Sciatic nerve (tissue), 2 donors: Measurements from ENCODE around the gene EFCC1. TPM values are rescaled to one million over a fixed set of nuclear protein-coding genes. Genes with fewer than 3 reads are reported as not detected.

Experiments used
- ATAC-seq: fragments of 200-7000 bp; cut with Tn5 transposase; one replicate; pipeline ENCODE4 v1.9.1; 2020; ENCODE audit warnings: mild to moderate bottlenecking, moderate library complexity
- DNase-seq: peaks from one replicate; pipeline ENCODE4 v3.0.0-alpha.2; 2020; ENCODE audit warnings: low spot score
- intact Hi-C: fragments of 100-400 bp; cut with DNase I; formaldehyde crosslinking; loops from one replicate; pipeline ENCODE4 v1.14.2; 2022
- total RNA-seq: library from RNA; stranded (reverse); fragmentation: NEBNext Ultra II Directional; extraction: Animal tissue kit (Norgen Biotek cat#: 25700); gene quantifications from one replicate; pipeline ENCODE4 v1.2.1, GENCODE V29; 2021
- donor health status: DM: no; HTN: no; CAD: no.
- donor health status: DM: no; HTN: no; CAD: no.

The EFCC1 gene
- total RNA-seq, 1 donor from 2014 or later, result 1.6 TPM

- DNase-seq (no peak), ATAC-seq (no peak)
- intact Hi-C loops, result no loop called here
Observed at GRCh38 chr3:129007792-129008191, 6.7 kb downstream of the EFCC1 start.

- intact Hi-C loops, result no loop called here
- ATAC-seq (no peak), DNase-seq (no peak)
Observed at GRCh38 chr3:129009266-129009665, 8.2 kb downstream of the EFCC1 start.

GRCh38 chr3:129010310-129010956, 9.3 kb downstream of the EFCC1 start:
- no peak for ATAC-seq
- intact Hi-C loops, result no loop called here
- no peak for DNase-seq

GRCh38 chr3:129013491-129013891, 12.4 kb downstream of the EFCC1 start:
- ATAC-seq (no peak), DNase-seq (no peak)
- intact Hi-C loops, result no loop called here

- intact Hi-C loops, result no loop called here
- peak; percentile 44 for ATAC-seq
Observed at GRCh38 chr3:129014148-129014547, 13.0 kb downstream of the EFCC1 start.

GRCh38 chr3:129014793-129015345, 13.8 kb downstream of the EFCC1 start:
- intact Hi-C loops, result no loop called here
- ATAC-seq (no peak), DNase-seq (no peak)

More at GRCh38 chr3:129014148-129014547, 13.0 kb downstream of the EFCC1 start:
- no peak for DNase-seq

- ATAC-seq, result peak; percentile 57
- intact Hi-C loops, result no loop called here
- DNase-seq, result no peak
Observed at GRCh38 chr3:129015388-129016105, 14.4 kb downstream of the EFCC1 start.

GRCh38 chr3:129016356-129016719, 15.2 kb downstream of the EFCC1 start:
- intact Hi-C loops, result no loop called here
- DNase-seq (no peak), ATAC-seq (no peak)

- ATAC-seq, result no peak
- intact Hi-C loops, result no loop called here
- DNase-seq, result no peak
Observed at GRCh38 chr3:129016720-129017483, 15.8 kb downstream of the EFCC1 start.

- intact Hi-C loops, result no loop called here
- no peak for ATAC-seq
- no peak for DNase-seq
Observed at GRCh38 chr3:129017484-129017899, 16.4 kb downstream of the EFCC1 start.

GRCh38 chr3:129018271-129018670, 17.2 kb downstream of the EFCC1 start:
- no peak for DNase-seq
- ATAC-seq, result no peak

GRCh38 chr3:129018751-129019150, 17.6 kb downstream of the EFCC1 start:
- intact Hi-C loops, result no loop called here
- ATAC-seq (no peak), DNase-seq (no peak)

More at GRCh38 chr3:129018271-129018670, 17.2 kb downstream of the EFCC1 start:
- intact Hi-C loops, result no loop called here

- ATAC-seq, result no peak
- intact Hi-C loops, result no loop called here
- no peak for DNase-seq
Observed at GRCh38 chr3:129019266-129019665, 18.2 kb downstream of the EFCC1 start.

GRCh38 chr3:129020691-129021090, 19.6 kb downstream of the EFCC1 start:
- ATAC-seq, result no peak
- no peak for DNase-seq
- intact Hi-C loops, result no loop called here

GRCh38 chr3:129021140-129021551, 20.0 kb downstream of the EFCC1 start:
- DNase-seq (peak; percentile 25), ATAC-seq (no peak)
- intact Hi-C loops, result no loop called here

- intact Hi-C loops, result no loop called here
- ATAC-seq, result peak; percentile 62
- DNase-seq, result peak; percentile 72
Observed at GRCh38 chr3:129022114-129023007, 21.3 kb downstream of the EFCC1 start.

- no peak for DNase-seq
Observed at GRCh38 chr3:129023008-129023358, 21.9 kb downstream of the EFCC1 start.

GRCh38 chr3:129023909-129024308, 22.8 kb downstream of the EFCC1 start:
- DNase-seq (no peak), ATAC-seq (no peak)
- intact Hi-C loops, result no loop called here

More at GRCh38 chr3:129023008-129023358, 21.9 kb downstream of the EFCC1 start:
- intact Hi-C loops, result no loop called here
- ATAC-seq, result no peak

- DNase-seq (peak; percentile 50), ATAC-seq (no peak)
- intact Hi-C loops, result no loop called here
Observed at GRCh38 chr3:129025108-129025507, 24.0 kb downstream of the EFCC1 start.
